ENCODE measurements around the gene C7orf33.

- TF ChIP-seq CTCF (IDR thresholded peaks at IDR 0.05) = no peak
- no peak for TF ChIP-seq EP300 (IDR thresholded peaks at IDR 0.05)
- TF ChIP-seq POLR2AphosphoS5 (IDR thresholded peaks at IDR 0.05) = no peak
- TF ChIP-seq POLR2A (IDR thresholded peaks at IDR 0.05) = no peak
Measured at GRCh38 chr7:148622887-148623585, 32.5 kb downstream of the C7orf33 start.
